ENCODE results near the gene RAB3B.
"Not testable (repeated sequence)": the region's sequence is repeated elsewhere in the genome, so short reads cannot be mapped to it uniquely, and the experiment has no call there.

RAB3B gene

DNA sequence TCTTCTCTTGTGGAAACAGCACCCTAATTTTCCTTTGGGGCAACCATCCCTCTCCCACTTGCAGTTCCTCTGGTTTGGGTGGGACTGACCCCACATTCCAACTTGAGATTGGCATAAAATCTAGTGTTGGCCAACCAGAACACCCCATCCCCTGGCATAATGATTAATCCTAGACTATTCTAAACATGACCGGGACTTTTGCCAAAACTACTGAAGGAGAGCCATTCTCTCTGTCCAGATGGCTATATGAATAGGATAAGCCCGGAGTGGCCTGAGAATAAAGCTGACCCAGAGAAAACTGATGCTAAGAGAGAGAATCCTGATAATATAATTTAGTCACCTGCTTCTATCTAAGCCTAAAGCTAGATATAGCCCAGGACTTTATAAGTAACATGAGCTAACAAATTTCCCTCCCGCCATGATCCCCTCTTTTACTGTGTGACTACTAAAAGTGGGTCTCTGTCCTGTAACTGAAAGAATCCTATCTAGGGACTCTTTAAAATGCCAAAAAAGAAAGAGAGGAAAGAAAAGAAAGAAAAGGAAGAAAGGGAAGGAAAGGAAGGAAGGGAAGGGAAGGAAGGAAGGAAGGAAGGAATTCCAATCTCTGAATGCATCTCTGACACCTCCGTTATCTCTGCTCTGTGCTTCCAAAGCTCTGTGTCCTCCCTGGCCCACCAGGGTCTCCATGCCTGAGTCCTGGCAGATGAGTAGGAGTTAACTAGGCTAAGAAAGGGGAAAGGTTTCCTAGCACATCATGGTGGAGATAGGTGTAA is 84.0 kb downstream of the RAB3B start:
- H3K4me3 ChIP-seq (ENCODE audit: low read depth, low read length): no peak overlapping the region
- DNase-seq (ENCODE audit: low read depth): peak; percentile 23
- in situ Hi-C loops (cut with HindIII; ENCODE audit: low sequenced_read_pairs): no loop called here
- no peak for TF ChIP-seq CTCF (IDR thresholded peaks at IDR 0.05; ENCODE audit: low read depth, low read length, missing control alignments)

DNA sequence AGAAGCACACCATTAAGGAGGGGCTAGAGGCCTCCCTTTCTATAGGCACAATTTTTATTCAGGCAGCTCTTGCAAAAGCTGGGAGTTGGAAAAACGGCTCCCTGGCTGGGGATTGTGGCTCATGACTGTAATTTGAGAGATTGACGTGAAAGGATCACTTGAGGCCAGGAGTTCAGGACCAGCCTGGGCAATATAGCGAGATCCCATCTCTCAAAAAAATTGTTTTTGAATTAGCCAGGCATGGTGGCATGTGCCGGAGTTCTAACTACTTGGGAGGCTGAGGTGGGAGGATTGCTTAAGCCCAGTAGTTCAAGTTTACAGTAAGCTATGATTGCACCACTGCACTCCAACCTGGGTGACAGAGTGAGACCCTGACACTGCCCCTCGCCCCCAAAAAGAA is 88.0 kb downstream of the RAB3B start:
- in situ Hi-C loops (cut with HindIII; ENCODE audit: low sequenced_read_pairs): no loop called here
- TF ChIP-seq CTCF (IDR thresholded peaks at IDR 0.05; ENCODE audit: low read depth, low read length, missing control alignments): no peak
- no peak for DNase-seq (ENCODE audit: low read depth)
- no peak overlapping the region for H3K4me3 ChIP-seq (ENCODE audit: low read depth, low read length)

DNA sequence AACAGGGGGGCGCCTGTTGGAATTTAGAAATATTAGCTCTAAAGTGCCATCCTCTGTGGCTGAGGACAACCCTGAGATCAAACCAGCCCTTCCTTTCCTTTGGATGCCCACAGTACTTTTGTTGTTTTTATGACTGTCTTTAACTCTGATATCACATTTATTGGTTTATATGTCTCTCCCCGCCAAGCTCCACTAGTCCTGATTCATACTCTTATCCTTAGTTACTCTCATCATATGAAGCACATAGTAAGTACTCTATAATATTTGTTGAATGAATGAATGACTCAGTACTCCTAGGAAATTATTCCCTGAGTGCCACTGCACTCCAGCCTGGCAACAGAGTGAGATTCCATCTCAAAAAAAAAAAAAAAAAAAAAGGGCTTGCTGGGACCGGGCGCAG is 89.3 kb downstream of the RAB3B start:
- no peak for TF ChIP-seq CTCF (IDR thresholded peaks at IDR 0.05; ENCODE audit: low read depth, low read length, missing control alignments)
- no peak overlapping the region for H3K4me3 ChIP-seq (ENCODE audit: low read depth, low read length)
- DNase-seq (ENCODE audit: low read depth): no peak
- in situ Hi-C loops (cut with HindIII; ENCODE audit: low sequenced_read_pairs): no loop called here

DNA sequence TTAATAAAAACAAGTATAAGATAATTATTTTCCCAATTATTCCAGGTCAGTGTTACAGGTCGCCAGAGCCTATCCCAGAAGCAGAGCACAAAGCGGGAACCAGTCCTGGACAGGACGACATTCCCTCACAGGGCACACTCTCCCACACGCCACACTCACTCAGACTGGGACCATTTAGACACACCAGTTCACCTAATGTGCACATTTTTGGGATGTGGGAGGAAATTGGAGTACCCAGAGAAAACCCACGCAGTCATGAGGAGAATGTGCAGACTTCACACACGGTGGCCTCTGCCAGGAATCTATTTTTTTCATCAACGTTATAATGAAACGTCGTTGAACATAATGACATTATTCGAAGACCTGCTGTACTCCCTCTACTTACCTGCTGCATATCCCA is 91.5 kb downstream of the RAB3B start:
- no peak overlapping the region for H3K4me3 ChIP-seq (ENCODE audit: low read depth, low read length)
- DNase-seq (ENCODE audit: low read depth): no peak
- no peak for TF ChIP-seq CTCF (IDR thresholded peaks at IDR 0.05; ENCODE audit: low read depth, low read length, missing control alignments)
- in situ Hi-C loops (cut with HindIII; ENCODE audit: low sequenced_read_pairs): no loop called here

DNA sequence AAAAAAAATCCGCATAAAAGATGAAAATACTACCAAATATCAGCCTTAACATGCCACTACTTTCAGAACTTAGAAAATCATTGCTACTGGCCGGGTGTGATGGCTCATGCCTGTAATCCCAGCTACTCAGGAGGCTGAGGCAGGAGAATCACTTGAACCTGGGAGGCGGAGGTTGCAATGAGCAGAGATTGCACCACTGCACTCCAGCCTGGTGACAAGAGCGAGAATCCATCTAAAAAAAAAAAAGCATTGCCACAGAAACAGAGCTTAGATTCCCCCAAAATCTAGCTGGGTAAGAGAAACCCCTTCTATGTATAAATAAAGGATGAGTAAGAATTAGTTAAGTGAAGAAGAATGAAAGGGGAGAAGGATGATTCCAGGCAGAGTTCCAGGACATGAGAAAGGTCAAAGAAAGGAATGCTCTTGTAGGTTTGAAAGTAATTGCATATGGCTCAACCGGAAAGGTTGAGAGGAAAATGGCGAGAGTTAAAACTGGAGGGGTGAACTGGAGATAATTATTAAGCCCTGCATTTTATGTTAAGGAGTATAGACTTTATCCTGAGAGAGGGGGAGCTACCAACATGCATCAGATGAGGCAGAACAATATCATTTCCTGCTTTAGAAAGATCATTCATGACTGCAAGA is 92.3 kb downstream of the RAB3B start:
- DNase-seq (ENCODE audit: low read depth): peak; percentile 63
- no peak for TF ChIP-seq CTCF (IDR thresholded peaks at IDR 0.05; ENCODE audit: low read depth, low read length, missing control alignments)
- in situ Hi-C loops (cut with HindIII; ENCODE audit: low sequenced_read_pairs): no loop called here
- H3K4me3 ChIP-seq (ENCODE audit: low read depth, low read length): no peak overlapping the region

GRCh38 chr1:51897699-51898031 is 92.8 kb downstream of the RAB3B start:
- TF ChIP-seq CTCF (IDR thresholded peaks at IDR 0.05; ENCODE audit: low read depth, low read length, missing control alignments): no peak
- in situ Hi-C loops (cut with HindIII; ENCODE audit: low sequenced_read_pairs): no loop called here
- peak; percentile 40 for DNase-seq (ENCODE audit: low read depth)
- H3K4me3 ChIP-seq (ENCODE audit: low read depth, low read length): no peak overlapping the region

DNA sequence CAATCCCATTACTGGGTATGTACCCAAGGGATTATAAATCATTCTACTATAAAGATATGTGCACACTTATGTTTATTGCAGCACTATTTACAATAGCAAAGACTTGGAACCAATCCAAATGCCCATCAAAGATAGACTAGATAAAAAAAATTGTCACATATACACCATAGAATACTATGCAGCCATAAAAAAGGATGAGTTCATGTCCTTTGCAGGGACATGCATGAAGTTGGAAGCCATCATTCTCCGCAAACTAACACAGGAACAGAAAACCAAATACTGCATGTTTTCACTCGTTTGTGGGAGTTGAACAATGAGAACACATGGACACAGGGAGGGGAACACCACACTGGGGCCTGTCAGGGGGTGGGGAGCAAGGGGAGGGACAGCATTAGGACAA is 95.8 kb downstream of the RAB3B start:
- H3K4me3 ChIP-seq (ENCODE audit: low read depth, low read length); in situ Hi-C loops (cut with HindIII; ENCODE audit: low sequenced_read_pairs); DNase-seq (ENCODE audit: low read depth): not testable (repeated sequence)
